ENCODE measurements around the gene SCOC.

GRCh38 chr4:140408974-140409373 is 35.5 kb downstream of the SCOC start:
- TF ChIP-seq POLR2A (IDR thresholded peaks at IDR 0.05) (no peak), CTCF (IDR thresholded peaks at IDR 0.05) (no peak), POLR2AphosphoS5 (IDR thresholded peaks at IDR 0.05; ENCODE audit: insufficient read depth in 1 of 2, low read depth in 1 of 2) (no peak)
